ENCODE results near the gene SLC9A3.

Gene SLC9A3

GRCh38 chr5:463301-463700 lies 60.9 kb downstream of the SLC9A3 start (continued):
- TF ChIP-seq, protein P1, sequence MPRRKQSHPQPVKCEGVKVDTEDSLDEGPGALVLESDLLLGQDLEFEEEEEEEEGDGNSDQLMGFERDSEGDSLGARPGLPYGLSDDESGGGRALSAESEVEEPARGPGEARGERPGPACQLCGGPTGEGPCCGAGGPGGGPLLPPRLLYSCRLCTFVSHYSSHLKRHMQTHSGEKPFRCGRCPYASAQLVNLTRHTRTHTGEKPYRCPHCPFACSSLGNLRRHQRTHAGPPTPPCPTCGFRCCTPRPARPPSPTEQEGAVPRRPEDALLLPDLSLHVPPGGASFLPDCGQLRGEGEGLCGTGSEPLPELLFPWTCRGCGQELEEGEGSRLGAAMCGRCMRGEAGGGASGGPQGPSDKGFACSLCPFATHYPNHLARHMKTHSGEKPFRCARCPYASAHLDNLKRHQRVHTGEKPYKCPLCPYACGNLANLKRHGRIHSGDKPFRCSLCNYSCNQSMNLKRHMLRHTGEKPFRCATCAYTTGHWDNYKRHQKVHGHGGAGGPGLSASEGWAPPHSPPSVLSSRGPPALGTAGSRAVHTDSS (tag by site-specific recombination; IDR thresholded peaks at IDR 0.05) = no peak

DNA sequence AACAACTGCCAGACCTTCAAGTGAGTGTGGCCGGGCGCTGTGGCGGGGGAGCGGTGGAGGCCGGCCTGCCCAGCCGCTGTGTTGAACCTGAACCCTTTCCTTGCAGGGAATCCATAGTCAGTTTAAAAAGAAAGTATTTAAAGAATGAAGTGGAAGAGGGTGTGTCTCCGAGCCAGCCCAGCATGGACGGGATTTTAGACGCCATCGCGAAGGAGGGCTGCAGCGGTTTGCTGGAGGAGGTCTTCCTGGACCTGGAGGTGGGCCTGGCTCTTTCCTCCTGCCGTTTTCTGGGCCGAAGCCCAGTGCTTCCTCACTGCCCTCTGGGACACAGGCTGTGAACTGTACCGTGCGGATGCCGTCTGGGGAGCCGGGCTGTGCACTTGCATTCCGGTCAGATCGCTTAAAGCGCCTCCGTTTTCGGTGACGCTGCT lies 62.2 kb downstream of the SLC9A3 start:
- H3K27ac ChIP-seq (ENCODE audit: extremely low read depth, low read depth, low read length) = no peak overlapping the region
- peaks cover 48 to 89% of the 10 kb centered on the region in 2 experiments for H3K36me3 ChIP-seq (ENCODE audit: control insufficient read depth in 2 of 2, insufficient read depth in 1 of 2, low read length in 2 of 2)
- H3K4me1 ChIP-seq (ENCODE audit: control insufficient read depth, insufficient read depth, low read length) = no peaks in the 10 kb centered on the region
- no peaks in the 10 kb centered on the region for H3K9me3 ChIP-seq (ENCODE audit: control insufficient read depth, insufficient read depth, low read depth, low read length)
- TF ChIP-seq, protein P2, sequence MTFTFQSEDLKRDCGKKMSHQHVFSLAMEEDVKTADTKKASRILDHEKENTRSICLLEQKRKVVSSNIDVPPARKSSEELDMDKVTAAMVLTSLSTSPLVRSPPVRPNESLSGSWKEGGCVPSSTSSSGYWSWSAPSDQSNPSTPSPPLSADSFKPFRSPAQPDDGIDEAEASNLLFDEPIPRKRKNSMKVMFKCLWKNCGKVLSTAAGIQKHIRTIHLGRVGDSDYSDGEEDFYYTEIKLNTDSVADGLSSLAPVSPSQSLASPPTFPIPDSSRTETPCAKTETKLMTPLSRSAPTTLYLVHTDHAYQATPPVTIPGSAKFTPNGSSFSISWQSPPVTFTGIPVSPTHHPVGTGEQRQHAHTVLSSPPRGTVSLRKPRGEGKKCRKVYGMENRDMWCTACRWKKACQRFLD (tag by site-specific recombination; IDR thresholded peaks at IDR 0.05) = no peak
- no peak for TF ChIP-seq ZNF37A (tag by site-specific recombination; IDR thresholded peaks at IDR 0.05)
- TF ChIP-seq ZNF701 (tag by site-specific recombination; IDR thresholded peaks at IDR 0.05) = no peak
- TF ChIP-seq ZNF292 (tag by site-specific recombination; IDR thresholded peaks at IDR 0.05; ENCODE audit: borderline replicate concordance, low read depth) = no peak
- no peak for TF ChIP-seq ZNF416 (tag by site-specific recombination; IDR thresholded peaks at IDR 0.05)
- no peak for TF ChIP-seq ZNF426 (tag by site-specific recombination; IDR thresholded peaks at IDR 0.05)
- no peak for TF ChIP-seq ZNF544 (tag by site-specific recombination; IDR thresholded peaks at IDR 0.05)
- TF ChIP-seq ZFP69B (tag by site-specific recombination; IDR thresholded peaks at IDR 0.05) = no peak
- no peak for TF ChIP-seq KLF8 (tag by site-specific recombination; IDR thresholded peaks at IDR 0.05)
- TF ChIP-seq ZNF239 (tag by site-specific recombination; IDR thresholded peaks at IDR 0.05) = no peak
- no peak for TF ChIP-seq GLIS1 (tag by site-specific recombination; IDR thresholded peaks at IDR 0.05)
- TF ChIP-seq ZNF624 (tag by site-specific recombination; IDR thresholded peaks at IDR 0.05) = no peak
- ChIA-PET POLR2A (interaction anchor here (0.7 kb wide), 1 partner anchor 19 kb away, joined by 3 read pairs; the partner anchor contains the start of gene EXOC3), CTCF (interaction anchor here (1.0 kb wide), 1 partner anchor 145 kb away, joined by 5 read pairs; no protein-coding TSS in a partner anchor)
- no peak overlapping the region for H3K4me3 ChIP-seq (ENCODE audit: low read depth, low read length)

- ChIA-PET POLR2A (no interaction called here), CTCF (interaction anchor here (0.6 to 2.0 kb wide), 2 partner anchors 13 to 174 kb away, joined by 3 to 10 read pairs; no protein-coding TSS in a partner anchor)
- no peak for TF ChIP-seq ZNF670 (tag by site-specific recombination; IDR thresholded peaks at IDR 0.05; ENCODE audit: low read depth)
- no peak for TF ChIP-seq ZNF394 (tag by site-specific recombination; IDR thresholded peaks at IDR 0.05; ENCODE audit: borderline replicate concordance)
- TF ChIP-seq, protein P3, sequence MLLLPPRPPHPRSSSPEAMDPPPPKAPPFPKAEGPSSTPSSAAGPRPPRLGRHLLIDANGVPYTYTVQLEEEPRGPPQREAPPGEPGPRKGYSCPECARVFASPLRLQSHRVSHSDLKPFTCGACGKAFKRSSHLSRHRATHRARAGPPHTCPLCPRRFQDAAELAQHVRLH (tag by site-specific recombination; IDR thresholded peaks at IDR 0.05) = no peak
- H3K36me3 ChIP-seq (ENCODE audit: control insufficient read depth in 2 of 2, insufficient read depth in 1 of 2, low read length in 2 of 2) = peaks cover 48 to 86% of the 10 kb centered on the region in 2 experiments
- no peak overlapping the region for H3K4me3 ChIP-seq (ENCODE audit: low read depth, low read length)
- H3K4me1 ChIP-seq (ENCODE audit: control insufficient read depth, insufficient read depth, low read length) = no peaks in the 10 kb centered on the region
- no peaks in the 10 kb centered on the region for H3K9me3 ChIP-seq (ENCODE audit: control insufficient read depth, insufficient read depth, low read depth, low read length)
- no peak overlapping the region for H3K27ac ChIP-seq (ENCODE audit: extremely low read depth, low read depth, low read length)
Measured at GRCh38 chr5:460273-460625, 64.0 kb downstream of the SLC9A3 start.

DNA sequence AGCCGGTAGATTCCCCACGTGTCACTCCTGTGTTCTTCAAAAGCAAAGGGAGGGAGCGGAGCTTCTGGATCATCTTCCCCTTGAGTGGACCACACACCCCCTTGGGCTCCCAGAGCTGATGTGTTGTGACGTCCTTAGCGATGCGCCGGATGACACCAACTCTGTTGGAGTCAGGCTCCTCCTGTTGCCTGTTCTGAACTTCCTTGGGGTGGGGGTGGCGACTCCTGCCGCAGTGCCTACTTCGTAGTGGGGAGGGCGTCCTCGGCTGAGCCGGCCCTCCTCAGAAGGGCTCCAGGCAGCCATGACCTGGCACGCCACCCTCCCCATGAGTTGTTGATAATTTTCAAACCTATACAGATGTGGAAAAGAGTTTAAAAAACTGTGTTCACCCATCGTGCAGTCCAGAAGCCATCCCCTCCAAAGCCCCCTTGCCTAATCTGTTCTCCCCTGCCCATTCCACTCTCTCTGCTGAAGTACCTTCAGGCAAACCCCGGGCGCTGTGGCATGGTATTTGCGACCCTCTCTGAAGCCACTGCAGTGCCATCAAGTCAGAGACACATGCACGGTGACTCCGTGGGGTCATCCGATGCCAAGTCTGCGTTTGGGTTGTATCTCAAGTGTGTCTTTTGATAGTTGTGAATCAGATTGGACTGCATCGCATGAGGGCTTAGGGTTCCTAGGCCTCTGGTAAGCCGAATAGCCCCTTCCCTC lies 64.5 kb downstream of the SLC9A3 start:
- ChIA-PET POLR2A (no interaction called here), CTCF (interaction anchor here (0.6 to 2.0 kb wide), 2 partner anchors 13 to 175 kb away, joined by 3 to 10 read pairs; no protein-coding TSS in a partner anchor)
- H3K4me3 ChIP-seq (ENCODE audit: low read depth, low read length) = no peak overlapping the region
- no peaks in the 10 kb centered on the region for H3K9me3 ChIP-seq (ENCODE audit: control insufficient read depth, insufficient read depth, low read depth, low read length)
- no peaks in the 10 kb centered on the region for H3K4me1 ChIP-seq (ENCODE audit: control insufficient read depth, insufficient read depth, low read length)
- H3K27ac ChIP-seq (ENCODE audit: extremely low read depth, low read depth, low read length) = no peak overlapping the region
- H3K36me3 ChIP-seq (ENCODE audit: control insufficient read depth in 2 of 2, insufficient read depth in 1 of 2, low read length in 2 of 2) = peaks cover 50 to 87% of the 10 kb centered on the region in 2 experiments
- TF ChIP-seq ZNF157 (tag by site-specific recombination; IDR thresholded peaks at IDR 0.05) (no peak), ZNF416 (tag by site-specific recombination; IDR thresholded peaks at IDR 0.05) (no peak), ZNF837 (tag by site-specific recombination; IDR thresholded peaks at IDR 0.05) (no peak), BCL11B (tag by site-specific recombination; IDR thresholded peaks at IDR 0.05; ENCODE audit: low read depth) (no peak), SCRT1 (tag by site-specific recombination; IDR thresholded peaks at IDR 0.05; ENCODE audit: borderline replicate concordance) (no peak), ZNF664 (tag by site-specific recombination; IDR thresholded peaks at IDR 0.05) (no peak), TCF7L2 (IDR thresholded peaks at IDR 0.05; ENCODE audit: borderline replicate concordance, low read depth, low read length) (no peak)
- TF ChIP-seq, protein P1 (tag by site-specific recombination; IDR thresholded peaks at IDR 0.05) = no peak
- TF ChIP-seq, protein P4, sequence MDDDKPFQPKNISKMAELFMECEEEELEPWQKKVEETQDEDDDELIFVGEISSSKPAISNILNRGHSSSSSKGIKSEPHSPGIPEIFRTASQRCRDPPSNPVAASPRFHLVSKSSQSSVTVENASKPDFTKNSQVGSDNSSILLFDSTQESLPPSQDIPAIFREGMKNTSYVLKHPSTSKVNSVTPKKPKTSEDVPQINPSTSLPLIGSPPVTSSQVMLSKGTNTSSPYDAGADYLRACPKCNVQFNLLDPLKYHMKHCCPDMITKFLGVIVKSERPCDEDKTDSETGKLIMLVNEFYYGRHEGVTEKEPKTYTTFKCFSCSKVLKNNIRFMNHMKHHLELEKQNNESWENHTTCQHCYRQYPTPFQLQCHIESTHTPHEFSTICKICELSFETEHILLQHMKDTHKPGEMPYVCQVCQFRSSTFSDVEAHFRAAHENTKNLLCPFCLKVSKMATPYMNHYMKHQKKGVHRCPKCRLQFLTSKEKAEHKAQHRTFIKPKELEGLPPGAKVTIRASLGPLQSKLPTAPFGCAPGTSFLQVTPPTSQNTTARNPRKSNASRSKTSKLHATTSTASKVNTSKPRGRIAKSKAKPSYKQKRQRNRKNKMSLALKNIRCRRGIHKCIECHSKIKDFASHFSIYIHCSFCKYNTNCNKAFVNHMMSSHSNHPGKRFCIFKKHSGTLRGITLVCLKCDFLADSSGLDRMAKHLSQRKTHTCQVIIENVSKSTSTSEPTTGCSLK (tag by site-specific recombination; IDR thresholded peaks at IDR 0.05) = no peak
